ENCODE data around the gene PDIA5. TPM values are rescaled to one million over a fixed set of nuclear protein-coding genes. Genes with fewer than 3 reads are reported as not detected.
A peak's percentile ranks its signal among the peaks of the same experiment; 100 is the strongest.

The PDIA5 gene
- total RNA-seq, 1 experiment from 2014 or later, result 24.3 TPM

DNA sequence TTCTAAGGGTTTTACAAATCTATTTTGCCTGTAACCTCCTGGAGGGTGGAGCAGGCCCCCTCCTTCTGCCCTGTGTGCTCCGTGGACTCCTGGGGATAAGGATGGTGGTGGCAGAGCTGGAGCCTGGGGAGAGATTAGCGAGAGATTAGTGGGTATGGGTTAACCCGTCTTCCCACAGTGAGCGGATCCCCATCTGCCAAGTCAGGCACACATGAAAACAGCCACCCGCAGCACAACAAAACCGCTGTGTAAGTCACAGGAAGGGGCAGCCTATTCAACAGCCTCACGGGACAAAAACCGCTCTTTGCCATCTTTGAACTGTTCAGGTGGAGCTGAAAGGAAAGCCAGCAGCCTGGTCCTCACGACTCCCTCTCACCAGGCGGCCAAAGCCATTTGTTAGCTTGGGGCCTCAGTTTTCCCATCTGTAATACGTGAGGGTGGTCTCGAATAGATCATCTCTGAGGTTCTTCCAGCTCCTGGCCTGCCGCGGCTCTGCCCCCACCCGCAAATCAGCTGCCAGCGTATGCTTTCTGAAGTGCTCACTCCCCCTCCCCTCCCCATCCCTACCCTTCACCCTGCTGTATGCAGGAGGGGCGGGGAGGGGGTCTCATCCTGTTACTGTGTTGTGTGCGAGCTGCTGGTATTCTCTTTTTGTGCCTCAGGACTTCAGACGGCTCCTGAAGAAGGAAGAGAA is 43.6 kb downstream of the PDIA5 start:
- no peak for DNase-seq
- H4K5ac ChIP-seq (ENCODE audit: insufficient read length, low read depth, low read length), result no peak overlapping the region
- H3K27ac ChIP-seq (ENCODE audit: insufficient read length, low read depth, low read length), result no peak overlapping the region

More for the DNA sequence above, 43.6 kb downstream of the PDIA5 start:
- Histone ChIP-seq H3K79me2 (ENCODE audit: insufficient read depth, low read length) (no peaks in the 10 kb centered on the region), H2BK120ac (ENCODE audit: low read depth, low read length, poor library complexity, severe bottlenecking) (no peak overlapping the region), H3K4me2 (ENCODE audit: insufficient read depth, insufficient read length, low read length) (no peak overlapping the region), H3K23ac (ENCODE audit: insufficient read length, low read depth, low read length) (no peak overlapping the region), H3K27me3 (ENCODE audit: insufficient read depth, low read length) (no peaks in the 10 kb centered on the region), H3K79me1 (ENCODE audit: insufficient read depth, low read depth, low read length, poor library complexity, severe bottlenecking) (no peaks in the 10 kb centered on the region), H2BK20ac (ENCODE audit: low read depth, low read length, poor library complexity, severe bottlenecking) (no peak overlapping the region), H3T11ph (ENCODE audit: low read length) (no peak overlapping the region), H3K14ac (ENCODE audit: insufficient read depth, low read length) (no peak overlapping the region), H2AK5ac (ENCODE audit: insufficient read length, low read length) (no peak overlapping the region), H2BK5ac (ENCODE audit: insufficient read length, low read length) (no peak overlapping the region), H2BK12ac (ENCODE audit: insufficient read length, low read depth, low read length) (no peak overlapping the region), H3K56ac (ENCODE audit: insufficient read length, low read depth, low read length) (no peak overlapping the region), H3K4me1 (ENCODE audit: insufficient read depth, low read length) (no peaks in the 10 kb centered on the region), H2AFZ (ENCODE audit: low read length) (no peak overlapping the region), H3K9ac (ENCODE audit: extremely low read depth, insufficient read length, low read length) (no peak overlapping the region), H4K8ac (replicated peaks; ENCODE audit: insufficient read length, low read depth, low read length) (no peak overlapping the region), H4K20me1 (ENCODE audit: control insufficient read depth, insufficient read depth, insufficient read length) (no peaks in the 10 kb centered on the region), H3K4ac (ENCODE audit: low read depth, low read length) (no peak overlapping the region), H3K18ac (ENCODE audit: insufficient read length, low read depth, low read length) (no peak overlapping the region), H4K91ac (ENCODE audit: insufficient read length, low read depth, low read length) (no peak overlapping the region), H3K23me2 (ENCODE audit: insufficient read length, low read depth, low read length, poor library complexity, severe bottlenecking) (no peaks in the 10 kb centered on the region), H3K9me3 (ENCODE audit: control insufficient read depth, low read depth, low read length) (no peaks in the 10 kb centered on the region), H2BK15ac (ENCODE audit: low read depth, low read length) (no peak overlapping the region)
- H3K36me3 Mint-ChIP-seq (ENCODE audit: insufficient read depth in 1 of 3, low read depth in 3 of 3), result peaks cover 11 to 37% (median 22%) of the 10 kb centered on the region in 3 experiments
- peak overlapping the region in 1 of 2 experiments; percentile 35; a peak in 1 of 5 replicates for H3K4me3 Mint-ChIP-seq
- H3K27ac Mint-ChIP-seq, result peak overlapping the region; percentile 42 to 82 (median 46); a peak in 6 of 7 replicates
- TF ChIP-seq, protein P1, sequence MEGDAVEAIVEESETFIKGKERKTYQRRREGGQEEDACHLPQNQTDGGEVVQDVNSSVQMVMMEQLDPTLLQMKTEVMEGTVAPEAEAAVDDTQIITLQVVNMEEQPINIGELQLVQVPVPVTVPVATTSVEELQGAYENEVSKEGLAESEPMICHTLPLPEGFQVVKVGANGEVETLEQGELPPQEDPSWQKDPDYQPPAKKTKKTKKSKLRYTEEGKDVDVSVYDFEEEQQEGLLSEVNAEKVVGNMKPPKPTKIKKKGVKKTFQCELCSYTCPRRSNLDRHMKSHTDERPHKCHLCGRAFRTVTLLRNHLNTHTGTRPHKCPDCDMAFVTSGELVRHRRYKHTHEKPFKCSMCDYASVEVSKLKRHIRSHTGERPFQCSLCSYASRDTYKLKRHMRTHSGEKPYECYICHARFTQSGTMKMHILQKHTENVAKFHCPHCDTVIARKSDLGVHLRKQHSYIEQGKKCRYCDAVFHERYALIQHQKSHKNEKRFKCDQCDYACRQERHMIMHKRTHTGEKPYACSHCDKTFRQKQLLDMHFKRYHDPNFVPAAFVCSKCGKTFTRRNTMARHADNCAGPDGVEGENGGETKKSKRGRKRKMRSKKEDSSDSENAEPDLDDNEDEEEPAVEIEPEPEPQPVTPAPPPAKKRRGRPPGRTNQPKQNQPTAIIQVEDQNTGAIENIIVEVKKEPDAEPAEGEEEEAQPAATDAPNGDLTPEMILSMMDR (conservative IDR thresholded peaks at IDR 0.05), result no peak
- no peaks in the 10 kb centered on the region; a peak in 1 of 5 replicates for H3K9me3 Mint-ChIP-seq
- H3K4me1 Mint-ChIP-seq, result peaks cover 10 to 20% of the 10 kb centered on the region in 2 experiments
- WGBS (ENCODE audit: extremely low coverage, insufficient read length, low lambda C conversion rate), result no CpG with 5 or more reads among the region's 19 CpGs
- no peaks in the 10 kb centered on the region for H3K27me3 Mint-ChIP-seq (ENCODE audit: low read depth)

Measured in H9 (cell line).